Neuronal stem cell (in vitro differentiated cells): Measurements from ENCODE around the gene MFAP2.
A peak's percentile ranks its signal among the peaks of the same experiment; 100 is the strongest.

Source experiments
- DNase-seq: peaks from one replicate; pipeline ENCODE4 v3.0.0-alpha.2; 2013; ENCODE audit warnings: low spot score
- H2AFZ ChIP-seq: one replicate; pipeline ENCODE4 v1.6.1; 2013; ENCODE audit warnings: mild to moderate bottlenecking, low read length, inconsistent platforms
- H2AK5ac ChIP-seq: 2 replicates; pipeline ENCODE4 v1.6.1; 2013; ENCODE audit warnings: low read depth, mild to moderate bottlenecking, inconsistent platforms, low read length, moderate library complexity, mixed read lengths
- H2BK120ac ChIP-seq: 2 replicates; pipeline ENCODE4 v1.6.1; 2013; ENCODE audit warnings: low read depth, mild to moderate bottlenecking, inconsistent platforms, low read length, moderate library complexity, mixed read lengths
- H2BK12ac ChIP-seq: one replicate; pipeline ENCODE4 v1.6.1; 2013; ENCODE audit warnings: low read length, inconsistent platforms
- H2BK15ac ChIP-seq: 2 replicates; pipeline ENCODE4 v1.6.1; 2013; ENCODE audit warnings: mild to moderate bottlenecking, low read length, inconsistent platforms, mixed read lengths
- H2BK5ac ChIP-seq: one replicate; pipeline ENCODE4 v1.6.1; 2013; ENCODE audit warnings: inconsistent platforms, mild to moderate bottlenecking, low read length, moderate library complexity
- H3K14ac ChIP-seq: one replicate; pipeline ENCODE4 v1.6.1; 2013; ENCODE audit warnings: low read length, inconsistent platforms
- H3K18ac ChIP-seq: 2 replicates; pipeline ENCODE4 v1.6.1; 2013; ENCODE audit warnings: low read length, inconsistent platforms
- H3K23ac ChIP-seq: 2 replicates; pipeline ENCODE4 v1.6.1; 2013; ENCODE audit warnings: low read depth, mild to moderate bottlenecking, mixed read lengths, low read length, inconsistent platforms; ENCODE audit not compliant: poor library complexity
- H3K27ac ChIP-seq: replicated peaks from 3 replicates; pipeline ENCODE4 v1.5.1; 2013; ENCODE audit warnings: low read length, inconsistent platforms
- H3K27me3 ChIP-seq, 3 experiments: 2 replicates each; pipeline ENCODE4 v1.6.1; 2013; ENCODE audit warnings: low read length in 3 of 3, mild to moderate bottlenecking in 2 of 3, inconsistent platforms in 1 of 3, low read depth in 1 of 3, mixed read lengths in 1 of 3, moderate library complexity in 1 of 3; ENCODE audit not compliant: control insufficient read depth in 3 of 3, insufficient read depth in 3 of 3
- H3K36me3 ChIP-seq, 2 donors: replicated peaks in 1 of 2; 2 replicates each; pipeline ENCODE4 v1.6.1; 2013; ENCODE audit warnings: low read length in 2 of 2; ENCODE audit not compliant: control insufficient read depth in 2 of 2, insufficient read depth in 2 of 2
- H3K4ac ChIP-seq: 2 replicates; pipeline ENCODE4 v1.6.1; 2013; ENCODE audit warnings: inconsistent platforms, mild to moderate bottlenecking, low read length, moderate library complexity
- H3K4me1 ChIP-seq, 2 donors: 1 replicate in 1 of 2; 2 replicates in 1 of 2; pipeline ENCODE4 v1.6.1; 2013; ENCODE audit warnings: low read length in 2 of 2, low read depth in 1 of 2; ENCODE audit not compliant: control insufficient read depth in 2 of 2, insufficient read depth in 1 of 2
- H3K4me2 ChIP-seq: one replicate; pipeline ENCODE4 v1.6.1; 2013; ENCODE audit warnings: mild to moderate bottlenecking, low read length, inconsistent platforms; ENCODE audit not compliant: insufficient read depth, poor library complexity, severe bottlenecking
- H3K4me3 ChIP-seq, 2 donors: 2 replicates each; pipeline ENCODE4 v1.5.1; 2013; ENCODE audit warnings: low read length in 2 of 2, mild to moderate bottlenecking in 2 of 2, inconsistent platforms in 1 of 2, moderate library complexity in 1 of 2
- H3K79me1 ChIP-seq: one replicate; pipeline ENCODE4 v1.6.1; 2013; ENCODE audit warnings: low read depth, mild to moderate bottlenecking, inconsistent platforms, low read length, moderate library complexity
- H3K9ac ChIP-seq: one replicate; pipeline ENCODE4 v1.6.1; 2013; ENCODE audit warnings: mild to moderate bottlenecking, low read depth, low read length, inconsistent platforms; ENCODE audit not compliant: poor library complexity
- H3K9me3 ChIP-seq, 2 donors: replicated peaks in 1 of 2; 2 replicates each; pipeline versions ENCODE3 to v1.6.1; 2013; ENCODE audit warnings: low read length in 2 of 2, mild to moderate bottlenecking in 2 of 2, inconsistent platforms in 1 of 2, low read depth in 1 of 2, mixed read lengths in 1 of 2, moderate library complexity in 1 of 2; ENCODE audit not compliant: control insufficient read depth in 2 of 2, insufficient read depth in 1 of 2
- H4K8ac ChIP-seq: one replicate; pipeline ENCODE4 v1.6.1; 2013; ENCODE audit warnings: low read depth, mild to moderate bottlenecking, inconsistent platforms, low read length, moderate library complexity
- H4K91ac ChIP-seq: one replicate; pipeline ENCODE4 v1.6.1; 2013; ENCODE audit warnings: low read length, low read depth, mild to moderate bottlenecking, inconsistent platforms; ENCODE audit not compliant: poor library complexity
- whole genome bisulfite sequencing, 2 donors: extraction: QIAGEN DNeasy Blood & Tissue Kit; methylation state at CpG; one replicate each; pipeline ENCODE4 v1.1.7; 2013; ENCODE audit warnings: missing lambda C conversion rate in 2 of 2, mixed read lengths in 1 of 2; ENCODE audit not compliant: insufficient read length in 2 of 2, insufficient replicate concordance in 1 of 2; ENCODE audit errors: extremely low coverage in 2 of 2; 5-methylcytosine and 5-hydroxymethylcytosine counted together

MFAP2 gene

DNA sequence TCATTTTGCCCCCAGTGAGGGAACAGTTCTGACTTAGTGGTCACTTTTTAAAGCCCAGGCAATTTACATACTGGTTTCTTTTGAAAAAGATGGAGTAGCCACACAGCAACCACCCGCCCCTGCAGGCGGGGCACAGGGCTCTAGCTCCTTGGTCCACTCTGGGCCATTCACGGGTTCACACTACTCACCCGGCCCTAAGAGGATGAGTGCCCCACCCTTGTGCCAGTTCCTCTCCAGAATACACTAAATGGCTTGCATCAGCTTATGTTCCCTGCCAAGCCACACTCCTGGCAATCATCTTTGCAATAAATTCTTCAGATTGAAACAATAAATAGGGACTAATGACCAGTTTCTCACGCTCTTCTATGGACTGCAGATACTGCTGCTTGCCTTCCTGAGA is 47.0 kb upstream of the MFAP2 start:
- Histone ChIP-seq H3K27ac (no peak overlapping the region), H3K36me3 (peaks cover 27 to 82% of the 10 kb centered on the region in 2 donors), H3K4ac (no peak overlapping the region), H3K14ac (no peak overlapping the region), H3K9me3 (no peaks in the 10 kb centered on the region), H3K4me2 (no peak overlapping the region), H3K27me3 (no peaks in the 10 kb centered on the region), H2AK5ac (no peak overlapping the region), H4K8ac (no peak overlapping the region), H3K18ac (no peak overlapping the region), H3K9ac (no peak overlapping the region), H3K79me1 (no peaks in the 10 kb centered on the region), H4K91ac (no peak overlapping the region), H2BK120ac (no peak overlapping the region), H2AFZ (no peak overlapping the region), H2BK5ac (no peak overlapping the region), H3K4me3 (no peak overlapping the region), H2BK15ac (no peak overlapping the region), H3K4me1 (peaks cover 0 to 8% of the 10 kb centered on the region in 2 donors), H2BK12ac (no peak overlapping the region), H3K23ac (no peak overlapping the region)
- no CpG with 5 or more reads among the region's 5 CpGs for WGBS, 2 donors
- DNase-seq, result no peak

DNA sequence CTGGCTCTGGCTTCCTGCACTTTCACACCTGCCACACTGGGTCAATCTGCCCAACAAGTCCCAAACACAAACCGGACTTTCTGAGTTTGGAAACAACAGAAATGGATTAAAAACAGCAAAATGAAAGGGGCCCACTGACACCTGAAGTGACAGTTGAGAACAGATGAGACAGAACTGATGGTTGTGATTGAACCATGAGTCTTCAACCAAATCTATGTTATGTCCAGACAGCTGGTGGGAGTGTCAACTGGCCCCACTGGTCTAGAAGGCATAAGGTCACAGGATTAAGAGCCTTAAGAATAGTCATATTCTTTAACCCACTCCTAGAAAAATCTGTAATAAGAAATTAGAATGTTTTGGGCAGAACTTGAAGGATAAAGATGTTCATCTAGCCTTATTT is 44.3 kb upstream of the MFAP2 start:
- Histone ChIP-seq H3K4me1 (peaks cover 0 to 9% of the 10 kb centered on the region in 2 donors), H3K4me3 (no peak overlapping the region), H2AK5ac (no peak overlapping the region), H4K8ac (no peak overlapping the region), H2BK12ac (no peak overlapping the region), H3K27ac (no peak overlapping the region), H2BK15ac (no peak overlapping the region), H3K79me1 (no peaks in the 10 kb centered on the region), H3K9ac (no peak overlapping the region), H3K9me3 (no peaks in the 10 kb centered on the region), H4K91ac (no peak overlapping the region), H3K27me3 (no peaks in the 10 kb centered on the region), H2BK5ac (no peak overlapping the region), H3K36me3 (peaks cover 47 to 95% of the 10 kb centered on the region in 2 donors), H3K14ac (no peak overlapping the region), H2AFZ (no peak overlapping the region), H3K4ac (no peak overlapping the region), H3K4me2 (no peak overlapping the region), H3K18ac (no peak overlapping the region), H3K23ac (no peak overlapping the region), H2BK120ac (no peak overlapping the region)
- WGBS, 2 donors, result no CpG with 5 or more reads among the region's 1 CpG
- no peak for DNase-seq

DNA sequence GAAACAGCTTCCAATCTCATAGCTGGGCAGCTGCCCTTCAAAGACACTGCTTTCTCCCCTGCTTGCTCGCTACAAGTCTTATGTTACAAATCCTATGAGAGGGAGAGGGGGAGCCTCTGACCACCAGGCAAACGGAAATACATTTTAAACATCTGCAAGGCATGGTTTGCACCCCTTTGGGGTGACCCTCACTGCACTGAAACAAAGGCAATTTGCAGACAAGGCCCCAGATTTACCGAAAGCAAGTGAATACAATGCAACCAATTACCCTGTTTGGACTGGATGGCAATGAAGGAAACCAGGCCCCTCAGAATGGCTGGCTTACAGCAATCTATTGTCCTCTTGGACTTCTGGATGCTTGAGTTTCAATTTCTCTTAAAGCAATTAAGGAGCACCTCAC is 43.2 kb upstream of the MFAP2 start:
- H4K8ac ChIP-seq, result no peak overlapping the region
- no peak overlapping the region for H3K18ac ChIP-seq
- H3K36me3 ChIP-seq, result peaks cover 45 to 100% of the 10 kb centered on the region in 2 donors
- no peak for DNase-seq
- no peak overlapping the region for H4K91ac ChIP-seq
- H3K14ac ChIP-seq, result no peak overlapping the region
- H3K27me3 ChIP-seq, result no peaks in the 10 kb centered on the region
- peaks cover 0 to 9% of the 10 kb centered on the region in 2 donors for H3K4me1 ChIP-seq
- H2AFZ ChIP-seq, result no peak overlapping the region
- no peak overlapping the region for H2BK15ac ChIP-seq
- H3K23ac ChIP-seq, result no peak overlapping the region
- H2BK5ac ChIP-seq, result no peak overlapping the region
- H3K79me1 ChIP-seq, result no peaks in the 10 kb centered on the region
- no peak overlapping the region for H3K9ac ChIP-seq
- no peak overlapping the region for H2BK120ac ChIP-seq
- no peak overlapping the region for H2BK12ac ChIP-seq
- no CpG with 5 or more reads among the region's 3 CpGs for WGBS, 2 donors
- H3K4ac ChIP-seq, result no peak overlapping the region
- H3K4me3 ChIP-seq, result no peak overlapping the region
- H3K9me3 ChIP-seq, result no peaks in the 10 kb centered on the region
- no peak overlapping the region for H3K4me2 ChIP-seq
- no peak overlapping the region for H2AK5ac ChIP-seq
- peak overlapping the region; percentile 53 for H3K27ac ChIP-seq

DNA sequence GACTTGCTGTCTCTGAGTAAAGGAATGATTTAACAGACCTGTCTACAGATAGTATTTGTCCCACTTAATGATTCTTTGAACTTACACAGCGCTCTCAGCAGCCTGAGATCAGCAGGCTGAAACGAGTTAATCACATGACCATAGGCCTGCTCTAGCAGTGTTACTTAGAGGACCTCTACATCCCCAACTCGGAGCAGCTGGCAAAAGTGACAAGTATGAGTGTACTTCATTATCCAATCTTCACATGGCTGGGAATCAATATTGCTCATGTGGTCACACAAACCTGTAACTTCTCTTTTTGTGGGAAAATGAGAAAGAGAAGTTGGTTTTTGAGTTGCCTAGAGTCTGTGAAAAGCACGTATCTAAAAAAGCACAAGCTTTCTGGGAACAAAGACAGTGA is 42.7 kb upstream of the MFAP2 start:
- H2BK15ac ChIP-seq, result no peak overlapping the region
- H3K36me3 ChIP-seq, result peaks cover 47 to 100% of the 10 kb centered on the region in 2 donors
- no peaks in the 10 kb centered on the region for H3K27me3 ChIP-seq
- no CpG with 5 or more reads among the region's 4 CpGs for WGBS, 2 donors
- no peak overlapping the region for H3K18ac ChIP-seq
- no peak overlapping the region for H4K91ac ChIP-seq
- H3K4ac ChIP-seq, result no peak overlapping the region
- no peak overlapping the region for H3K4me2 ChIP-seq
- H3K9me3 ChIP-seq, result no peaks in the 10 kb centered on the region
- no peak overlapping the region for H2BK12ac ChIP-seq
- peaks cover 0 to 9% of the 10 kb centered on the region in 2 donors for H3K4me1 ChIP-seq
- no peak overlapping the region for H3K23ac ChIP-seq
- H3K4me3 ChIP-seq, result no peak overlapping the region
- no peak overlapping the region for H2AK5ac ChIP-seq
- no peaks in the 10 kb centered on the region for H3K79me1 ChIP-seq
- no peak overlapping the region for H2BK120ac ChIP-seq
- no peak overlapping the region for H2BK5ac ChIP-seq
- DNase-seq, result no peak
- H4K8ac ChIP-seq, result no peak overlapping the region
- no peak overlapping the region for H3K14ac ChIP-seq
- peak overlapping the region; percentile 53 for H3K27ac ChIP-seq
- H3K9ac ChIP-seq, result no peak overlapping the region
- H2AFZ ChIP-seq, result no peak overlapping the region
